PC-3 (cell line): ENCODE data around the gene MAP3K7CL. TPM values are rescaled to one million over a fixed set of nuclear protein-coding genes. Genes with fewer than 3 reads are reported as not detected.

Experiments
- ATAC-seq: fragments of 200-7000 bp; cut with Tn5 transposase; 2 replicates; pipeline ENCODE4 v1.9.1; 2020; ENCODE audit warnings: mild to moderate bottlenecking, moderate library complexity
- BruUV-seq: library from RNA; stranded (reverse); fragments of 400-500 nt; replicated peaks from 2 replicates; lab custom pipeline; 2021; lab: Mats Ljungman, UMichigan
- CTCF ChIA-PET: fragments of 300-600 bp; sonication (Branson Sonifier 250); formaldehyde crosslinking; loops from one replicate; lab custom pipeline; 2022; ENCODE audit warnings: antibody characterized with exemption; lab: Charles Lee
- POLR2A ChIA-PET: fragments of 300-600 bp; sonication (Branson Sonifier 250); formaldehyde crosslinking; loops from one replicate; lab custom pipeline; 2022; ENCODE audit warnings: antibody characterized with exemption; ENCODE audit not compliant: unreplicated experiment; lab: Charles Lee
- DNase-seq: peaks from one replicate; pipeline ENCODE4 v3.0.0-alpha.2; 2015
- H2AFZ ChIP-seq: fragments of 300-600 bp; sonication (generic); 2 replicates; pipeline ENCODE4 v1.6.0; 2016; ENCODE audit warnings: antibody characterized with exemption, low read length
- H3F3A ChIP-seq: fragments of 300-600 bp; sonication (generic); one replicate; pipeline ENCODE4 v1.6.0; 2017; ENCODE audit warnings: antibody characterized with exemption, low read length, control low read depth, mild to moderate bottlenecking; ENCODE audit not compliant: unreplicated experiment
- H3K27ac ChIP-seq: fragments of 300-600 bp; sonication (generic); 2 replicates; pipeline ENCODE4 v1.5.1; 2016; ENCODE audit warnings: mild to moderate bottlenecking, low read length
- H3K27me3 ChIP-seq: fragments of 300-600 bp; sonication (generic); 2 replicates; pipeline ENCODE4 v1.6.1; 2016; ENCODE audit warnings: low read length, mixed read lengths
- H3K36me3 ChIP-seq: fragments of 300-600 bp; sonication (generic); 2 replicates; pipeline ENCODE4 v1.6.1; 2016; ENCODE audit warnings: low read depth, mixed run types, low read length, mixed read lengths
- H3K4me1 ChIP-seq: fragments of 300-600 bp; sonication (generic); 2 replicates; pipeline ENCODE4 v1.5.1; 2016; ENCODE audit warnings: low read length; ENCODE audit not compliant: insufficient read depth
- H3K4me2 ChIP-seq: fragments of 300-600 bp; sonication (generic); 2 replicates; pipeline ENCODE4 v1.6.0; 2016; ENCODE audit warnings: low read length
- H3K4me3 ChIP-seq: fragments of 300-600 bp; sonication (generic); 2 replicates; pipeline ENCODE4 v1.5.1; 2016; ENCODE audit warnings: mild to moderate bottlenecking, low read length, mixed read lengths
- H3K79me2 ChIP-seq: fragments of 300-600 bp; sonication (generic); 2 replicates; pipeline ENCODE4 v1.6.1; 2017; ENCODE audit warnings: low read length, mixed read lengths
- H3K9ac ChIP-seq: fragments of 300-600 bp; sonication (generic); 2 replicates; pipeline ENCODE4 v1.6.0; 2016; ENCODE audit warnings: mild to moderate bottlenecking, low read length
- H3K9me2 ChIP-seq: fragments of 300-600 bp; sonication (generic); replicated peaks from 2 replicates; pipeline ENCODE4 v1.6.1; 2016; ENCODE audit warnings: mixed run types, low read length, mixed read lengths
- H3K9me3 ChIP-seq: fragments of 300-600 bp; sonication (generic); 2 replicates; pipeline ENCODE4 v1.6.1; 2016; ENCODE audit warnings: low read length, mixed read lengths
- H4K20me1 ChIP-seq: fragments of 300-600 bp; sonication (generic); 2 replicates; pipeline ENCODE4 v1.6.1; 2016; ENCODE audit warnings: low read length, mixed read lengths
- EZH2 ChIP-seq: fragments of 300-600 bp; sonication (generic); IDR thresholded peaks from one replicate; pipeline ENCODE4 v1.6.1; 2017; ENCODE audit warnings: antibody characterized with exemption, mild to moderate bottlenecking, low read length; ENCODE audit not compliant: unreplicated experiment
- EZH2phosphoT487 ChIP-seq: fragments of 300-600 bp; sonication (generic); IDR thresholded peaks from 2 replicates; pipeline ENCODE4 v1.6.1; 2018; ENCODE audit warnings: mild to moderate bottlenecking, antibody characterized with exemption, low read length, borderline replicate concordance
- intact Hi-C: fragments of 100-400 bp; cut with micrococcal nuclease; formaldehyde crosslinking; loops from 2 replicates; pipeline ENCODE4 v1.9.0; 2023
- total RNA-seq: library from RNA; depleted of rRNA; stranded (reverse); fragments of >200 nt; gene quantifications from 2 replicates; pipeline ENCODE4 v1.2.3, GENCODE V29; 2014
- TF ChIP-seq, protein P1 (sequence below): fragments of 300-600 bp; sonication (generic); conservative IDR thresholded peaks from 2 replicates; pipeline ENCODE4 v1.5.1; 2017; ENCODE audit warnings: antibody characterized with exemption, low read depth, mild to moderate bottlenecking, low read length

The MAP3K7CL gene
- total RNA-seq, 1 experiment from 2014 or later = 1.3 TPM

DNA sequence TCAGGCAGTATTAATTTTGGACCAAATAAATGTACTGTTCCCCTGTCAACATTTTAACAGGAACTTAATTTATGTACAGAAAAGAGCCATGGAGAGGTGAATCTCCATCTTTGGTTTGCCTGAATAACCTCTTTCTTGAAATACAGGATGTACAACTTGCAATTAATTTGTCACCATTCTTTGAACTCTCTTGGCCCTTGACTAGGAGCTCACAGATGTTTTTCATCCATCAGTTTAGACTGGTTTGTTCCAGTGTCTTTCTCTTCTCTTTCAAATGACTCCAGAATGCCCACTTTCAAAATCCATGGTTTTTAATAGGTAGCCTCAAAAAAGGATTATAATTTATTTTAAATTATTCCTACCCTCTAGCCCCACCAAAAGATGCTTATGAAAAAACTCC, 5.0 kb downstream of the MAP3K7CL start:
- H3K9me2 ChIP-seq = no peaks in the 10 kb centered on the region
- POLR2A ChIA-PET = no interaction called here
- no peaks in the 10 kb centered on the region for H3K36me3 ChIP-seq
- ATAC-seq (no peak), DNase-seq (no peak)
- no peaks in the 10 kb centered on the region for H4K20me1 ChIP-seq
- no TSS peak for BruUV-seq
- no peak for TF ChIP-seq EZH2phosphoT487
- no peak for TF ChIP-seq EZH2
- TF ChIP-seq, protein P1, sequence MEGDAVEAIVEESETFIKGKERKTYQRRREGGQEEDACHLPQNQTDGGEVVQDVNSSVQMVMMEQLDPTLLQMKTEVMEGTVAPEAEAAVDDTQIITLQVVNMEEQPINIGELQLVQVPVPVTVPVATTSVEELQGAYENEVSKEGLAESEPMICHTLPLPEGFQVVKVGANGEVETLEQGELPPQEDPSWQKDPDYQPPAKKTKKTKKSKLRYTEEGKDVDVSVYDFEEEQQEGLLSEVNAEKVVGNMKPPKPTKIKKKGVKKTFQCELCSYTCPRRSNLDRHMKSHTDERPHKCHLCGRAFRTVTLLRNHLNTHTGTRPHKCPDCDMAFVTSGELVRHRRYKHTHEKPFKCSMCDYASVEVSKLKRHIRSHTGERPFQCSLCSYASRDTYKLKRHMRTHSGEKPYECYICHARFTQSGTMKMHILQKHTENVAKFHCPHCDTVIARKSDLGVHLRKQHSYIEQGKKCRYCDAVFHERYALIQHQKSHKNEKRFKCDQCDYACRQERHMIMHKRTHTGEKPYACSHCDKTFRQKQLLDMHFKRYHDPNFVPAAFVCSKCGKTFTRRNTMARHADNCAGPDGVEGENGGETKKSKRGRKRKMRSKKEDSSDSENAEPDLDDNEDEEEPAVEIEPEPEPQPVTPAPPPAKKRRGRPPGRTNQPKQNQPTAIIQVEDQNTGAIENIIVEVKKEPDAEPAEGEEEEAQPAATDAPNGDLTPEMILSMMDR = no peak
- no peaks in the 10 kb centered on the region for H3K79me2 ChIP-seq
- H3K9ac ChIP-seq = no peak overlapping the region
- no peak overlapping the region for H2AFZ ChIP-seq
- no peaks in the 10 kb centered on the region for H3F3A ChIP-seq
- CTCF ChIA-PET = no interaction called here
- peaks cover 6% of the 10 kb centered on the region for H3K4me1 ChIP-seq
- H3K9me3 ChIP-seq = no peaks in the 10 kb centered on the region
- H3K4me3 ChIP-seq = no peak overlapping the region
- intact Hi-C loops = no loop called here
- no peak overlapping the region for H3K4me2 ChIP-seq
- no peak overlapping the region for H3K27ac ChIP-seq
- H3K27me3 ChIP-seq = no peaks in the 10 kb centered on the region

- no peaks in the 10 kb centered on the region for H3F3A ChIP-seq
- H3K4me2 ChIP-seq = no peak overlapping the region
- DNase-seq (no peak), ATAC-seq (no peak)
- TF ChIP-seq EZH2 (no peak), EZH2phosphoT487 (no peak)
- TF ChIP-seq, protein P1 = no peak
- no peaks in the 10 kb centered on the region for H4K20me1 ChIP-seq
- no peaks in the 10 kb centered on the region for H3K27me3 ChIP-seq
- H3K9me3 ChIP-seq = no peaks in the 10 kb centered on the region
- H3K4me1 ChIP-seq = peaks cover under 1% of the 10 kb centered on the region; the same call in 1 of the 2 replicates
- no peak overlapping the region for H3K9ac ChIP-seq
- H3K9me2 ChIP-seq = no peaks in the 10 kb centered on the region
- no peaks in the 10 kb centered on the region for H3K36me3 ChIP-seq
- CTCF ChIA-PET = no interaction called here
- H2AFZ ChIP-seq = no peak overlapping the region
- H3K4me3 ChIP-seq = no peak overlapping the region
- POLR2A ChIA-PET = no interaction called here
- H3K27ac ChIP-seq = no peak overlapping the region
- no TSS peak for BruUV-seq
- intact Hi-C loops = no loop called here
- H3K79me2 ChIP-seq = no peaks in the 10 kb centered on the region
Observed at GRCh38 chr21:29136033-29136432, 5.6 kb downstream of the MAP3K7CL start.

DNA sequence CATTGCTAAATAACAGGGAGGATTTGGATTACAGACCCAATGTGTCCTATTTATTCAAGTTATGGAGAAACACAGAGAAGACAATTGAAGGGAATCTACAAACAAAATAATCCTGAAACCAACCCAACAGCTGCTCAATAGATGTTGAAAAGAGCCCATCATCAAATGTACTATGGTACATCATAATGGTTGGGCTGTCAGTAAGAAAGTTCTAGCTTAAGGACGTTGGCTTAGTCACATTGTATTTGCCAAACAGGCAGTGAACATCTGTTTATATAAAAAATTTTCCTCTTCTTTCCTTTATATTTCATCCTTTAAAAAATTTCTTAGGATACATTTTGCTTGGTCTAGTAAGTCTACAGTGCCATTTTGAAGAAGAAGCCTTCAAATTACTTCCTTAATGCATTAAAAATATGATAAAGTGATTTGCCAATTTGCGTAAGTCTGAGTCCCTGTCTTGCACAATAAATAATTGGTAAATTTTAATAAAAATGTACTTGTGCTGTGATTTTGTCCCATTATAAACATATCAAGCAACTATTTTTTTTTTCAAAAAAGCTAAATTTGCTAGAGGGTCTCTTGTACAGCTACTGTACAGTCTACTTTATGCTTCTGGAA, 14.4 kb downstream of the MAP3K7CL start:
- POLR2A ChIA-PET = no interaction called here
- peak overlapping the region; percentile 15; the same call in 1 of the 2 replicates for H3K4me3 ChIP-seq
- H2AFZ ChIP-seq = no peak overlapping the region
- no peaks in the 10 kb centered on the region for H4K20me1 ChIP-seq
- no peaks in the 10 kb centered on the region for H3K9me2 ChIP-seq
- no peaks in the 10 kb centered on the region for H3K79me2 ChIP-seq
- no peaks in the 10 kb centered on the region for H3F3A ChIP-seq
- H3K27ac ChIP-seq = peak overlapping the region; percentile 77
- H3K4me2 ChIP-seq = peak overlapping the region; percentile 61
- DNase-seq = peak; percentile 23
- intact Hi-C loops = loop anchor here (1.0 to 2.0 kb wide), 2 partner anchors 30 to 54 kb away; no protein-coding TSS in a partner anchor
- no peaks in the 10 kb centered on the region for H3K27me3 ChIP-seq
- H3K36me3 ChIP-seq = no peaks in the 10 kb centered on the region
- CTCF ChIA-PET = interaction anchor here (0.6 kb wide), 1 partner anchor 55 kb away, joined by 3 read pairs; no protein-coding TSS in a partner anchor
- H3K4me1 ChIP-seq = peaks cover 29% of the 10 kb centered on the region
- ATAC-seq = peak; percentile 34
- TF ChIP-seq EZH2 (no peak), EZH2phosphoT487 (no peak)
- TF ChIP-seq, protein P1 = no peak
- BruUV-seq = no TSS peak
- H3K9ac ChIP-seq = no peak overlapping the region
- H3K9me3 ChIP-seq = no peaks in the 10 kb centered on the region
